GM12872 (cell line): ENCODE results near the gene OR9Q1.
"Not testable (repeated sequence)": the region's sequence is repeated elsewhere in the genome, so short reads cannot be mapped to it uniquely, and the experiment has no call there.

Source experiments
- CTCF ChIP-seq: IDR thresholded peaks from 3 replicates; pipeline ENCODE4 v1.5.1; 2011; ENCODE audit warnings: low read depth, mild to moderate bottlenecking, low read length, moderate library complexity; ENCODE audit not compliant: insufficient read depth

Gene OR9Q1

GRCh38 chr11:58204042-58204441 is 180.4 kb downstream of the OR9Q1 start, which contains the start of gene OR1S2:
OR1S2 (minus strand) TSS chr11:58204142; CDS start chr11:58204142, 0 bp downstream.
- TF ChIP-seq CTCF = no peak

DNA sequence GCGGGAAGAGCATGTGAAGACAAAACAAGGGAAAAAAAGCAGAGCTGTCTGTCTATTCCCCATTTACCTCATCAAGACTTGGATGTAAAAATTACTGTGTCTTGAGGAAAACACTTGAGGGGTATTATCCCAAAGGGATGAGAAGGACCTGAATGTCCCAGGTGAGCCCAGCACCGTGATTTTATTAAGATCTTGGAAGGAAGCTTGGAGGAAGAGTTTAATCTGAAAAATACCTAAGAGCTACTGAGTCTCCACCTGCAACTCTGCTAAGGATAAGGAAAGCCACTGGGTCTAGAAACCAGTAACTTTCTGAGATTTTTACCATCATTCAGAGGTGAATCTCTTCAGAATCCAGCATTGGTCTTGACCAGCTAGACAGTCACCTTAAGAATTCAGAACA is 188.7 kb downstream of the OR9Q1 start, which contains the start of gene OR1S1:
Gene OR1S1, plus strand, starts transcription at position 301 of the 400 bp plus-strand sequence.
- TF ChIP-seq CTCF = not testable (repeated sequence)

DNA sequence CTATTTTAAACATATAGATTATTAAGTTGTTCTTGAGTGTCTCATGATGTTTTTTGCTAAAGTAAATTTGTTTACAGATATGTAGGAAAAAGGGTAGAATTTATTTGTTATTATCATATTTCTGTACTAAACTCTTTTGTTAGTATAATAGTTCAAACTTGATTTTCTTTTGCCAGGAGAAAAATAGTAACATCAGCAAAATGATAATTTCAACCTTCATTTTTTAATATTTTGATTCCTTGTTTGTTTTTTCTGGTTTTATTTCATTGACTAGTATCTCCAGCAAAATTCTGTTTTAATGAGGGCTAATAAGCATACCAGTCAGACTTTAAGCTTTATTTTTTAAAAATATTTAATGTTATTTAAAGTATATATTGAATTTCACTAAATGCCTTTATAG is 192.8 kb downstream of the OR9Q1 start:
- TF ChIP-seq CTCF = no peak

- no peak for TF ChIP-seq CTCF
These were observed 199.0 kb downstream of the OR9Q1 start for GRCh38 chr11:58222721-58223120.

DNA sequence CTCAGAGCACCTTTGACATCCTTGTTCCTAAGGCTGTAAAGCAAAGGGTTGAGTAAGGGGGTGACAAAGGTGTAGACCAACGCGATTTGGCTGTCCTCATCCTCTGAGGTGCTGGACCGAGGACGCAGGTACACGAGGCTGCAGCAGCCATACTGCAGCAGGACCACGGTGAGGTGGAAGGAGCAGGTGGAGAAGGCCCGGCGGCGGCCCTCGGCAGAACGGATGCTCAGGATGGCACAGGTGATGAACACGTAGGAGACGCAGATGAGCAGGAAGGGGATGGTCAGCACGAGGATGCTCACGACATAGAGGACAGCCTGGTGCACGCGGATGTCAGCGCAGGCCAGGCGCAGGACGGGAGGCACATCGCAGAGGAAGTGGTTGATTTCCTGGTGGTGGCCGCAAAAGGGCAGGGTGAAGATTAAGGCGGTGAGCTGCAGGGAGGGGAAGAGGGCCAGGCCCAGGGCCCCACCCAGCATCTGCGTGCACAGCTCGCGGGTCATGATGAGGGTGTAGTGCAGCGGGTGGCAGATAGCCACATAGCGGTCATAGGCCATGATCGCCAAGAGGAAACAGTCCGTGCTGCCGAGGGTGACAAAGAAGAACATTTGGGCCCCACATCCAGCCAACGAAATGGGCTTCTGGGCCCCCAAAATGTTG is 204.4 kb downstream of the OR9Q1 start:
- no peak for TF ChIP-seq CTCF
